ENCODE results near the gene MB21D2.

MB21D2 gene

GRCh38 chr3:192883512-192883911 is 34.1 kb downstream of the MB21D2 start:
- CTCF ChIA-PET, result interaction anchor here (0.8 to 1.4 kb wide), 4 partner anchors 12 to 158 kb away, joined by 3 to 6 read pairs (median 4); partner anchors contain the start of gene MB21D2
- POLR2A ChIA-PET, result no interaction called here

GRCh38 chr3:192881159-192881786 is 36.4 kb downstream of the MB21D2 start:
- Histone ChIP-seq H3K4me1 (ENCODE audit: control insufficient read depth, insufficient read depth, low read length) (peaks cover 5% of the 10 kb centered on the region; the same call in 1 of the 2 replicates), H3K36me3 (ENCODE audit: control insufficient read depth in 2 of 2, insufficient read depth in 1 of 2, low read length in 2 of 2) (no peaks in the 10 kb centered on the region), H3K27ac (ENCODE audit: extremely low read depth, low read depth, low read length) (no peak overlapping the region), H3K4me3 (ENCODE audit: low read depth, low read length) (no peak overlapping the region), H3K9me3 (ENCODE audit: control insufficient read depth, insufficient read depth, low read depth, low read length) (no peaks in the 10 kb centered on the region)
- TF ChIP-seq ZNF843 (tag by site-specific recombination; IDR thresholded peaks at IDR 0.05) (no peak), ZBTB17 (tag by site-specific recombination; IDR thresholded peaks at IDR 0.05) (peak; percentile 28; the same call in 1 of the 2 replicates), ZNF501 (tag by site-specific recombination; IDR thresholded peaks at IDR 0.05) (no peak)
- ChIA-PET CTCF (interaction anchor here (0.6 to 1.1 kb wide), 3 partner anchors 14 to 65 kb away, joined by 3 to 4 read pairs (median 3); no protein-coding TSS in a partner anchor), POLR2A (interaction anchor here (3.8 kb wide), 1 partner anchor 36 kb away, joined by 20 read pairs; the partner anchor contains the start of gene MB21D2)

More at GRCh38 chr3:192883512-192883911, 34.1 kb downstream of the MB21D2 start:
- TF ChIP-seq SP7 (tag by site-specific recombination; IDR thresholded peaks at IDR 0.05), result peak; percentile 55
- peak; percentile 93 for TF ChIP-seq ZNF660 (tag by site-specific recombination; IDR thresholded peaks at IDR 0.05)
- TF ChIP-seq, protein P1, sequence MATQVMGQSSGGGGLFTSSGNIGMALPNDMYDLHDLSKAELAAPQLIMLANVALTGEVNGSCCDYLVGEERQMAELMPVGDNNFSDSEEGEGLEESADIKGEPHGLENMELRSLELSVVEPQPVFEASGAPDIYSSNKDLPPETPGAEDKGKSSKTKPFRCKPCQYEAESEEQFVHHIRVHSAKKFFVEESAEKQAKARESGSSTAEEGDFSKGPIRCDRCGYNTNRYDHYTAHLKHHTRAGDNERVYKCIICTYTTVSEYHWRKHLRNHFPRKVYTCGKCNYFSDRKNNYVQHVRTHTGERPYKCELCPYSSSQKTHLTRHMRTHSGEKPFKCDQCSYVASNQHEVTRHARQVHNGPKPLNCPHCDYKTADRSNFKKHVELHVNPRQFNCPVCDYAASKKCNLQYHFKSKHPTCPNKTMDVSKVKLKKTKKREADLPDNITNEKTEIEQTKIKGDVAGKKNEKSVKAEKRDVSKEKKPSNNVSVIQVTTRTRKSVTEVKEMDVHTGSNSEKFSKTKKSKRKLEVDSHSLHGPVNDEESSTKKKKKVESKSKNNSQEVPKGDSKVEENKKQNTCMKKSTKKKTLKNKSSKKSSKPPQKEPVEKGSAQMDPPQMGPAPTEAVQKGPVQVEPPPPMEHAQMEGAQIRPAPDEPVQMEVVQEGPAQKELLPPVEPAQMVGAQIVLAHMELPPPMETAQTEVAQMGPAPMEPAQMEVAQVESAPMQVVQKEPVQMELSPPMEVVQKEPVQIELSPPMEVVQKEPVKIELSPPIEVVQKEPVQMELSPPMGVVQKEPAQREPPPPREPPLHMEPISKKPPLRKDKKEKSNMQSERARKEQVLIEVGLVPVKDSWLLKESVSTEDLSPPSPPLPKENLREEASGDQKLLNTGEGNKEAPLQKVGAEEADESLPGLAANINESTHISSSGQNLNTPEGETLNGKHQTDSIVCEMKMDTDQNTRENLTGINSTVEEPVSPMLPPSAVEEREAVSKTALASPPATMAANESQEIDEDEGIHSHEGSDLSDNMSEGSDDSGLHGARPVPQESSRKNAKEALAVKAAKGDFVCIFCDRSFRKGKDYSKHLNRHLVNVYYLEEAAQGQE (tag by site-specific recombination; IDR thresholded peaks at IDR 0.05), result no peak
- TF ChIP-seq ZNF121 (tag by site-specific recombination; IDR thresholded peaks at IDR 0.05), result no peak
- no peak for TF ChIP-seq ZNF391 (tag by site-specific recombination; IDR thresholded peaks at IDR 0.05; ENCODE audit: borderline replicate concordance, low read depth)
- TF ChIP-seq ZBTB17 (tag by site-specific recombination; IDR thresholded peaks at IDR 0.05), result 0 out of 2 replicates have a peak, but pooled peaks have one; percentile 16
- TF ChIP-seq, protein P2, sequence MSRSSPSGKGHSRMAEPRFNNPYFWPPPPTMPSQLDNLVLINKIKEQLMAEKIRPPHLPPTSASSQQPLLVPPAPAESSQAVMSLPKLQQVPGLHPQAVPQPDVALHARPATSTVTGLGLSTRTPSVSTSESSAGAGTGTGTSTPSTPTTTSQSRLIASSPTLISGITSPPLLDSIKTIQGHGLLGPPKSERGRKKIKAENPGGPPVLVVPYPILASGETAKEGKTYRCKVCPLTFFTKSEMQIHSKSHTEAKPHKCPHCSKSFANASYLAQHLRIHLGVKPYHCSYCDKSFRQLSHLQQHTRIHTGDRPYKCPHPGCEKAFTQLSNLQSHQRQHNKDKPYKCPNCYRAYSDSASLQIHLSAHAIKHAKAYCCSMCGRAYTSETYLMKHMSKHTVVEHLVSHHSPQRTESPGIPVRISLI (tag by site-specific recombination; IDR thresholded peaks at IDR 0.05), result no peak
- no peak for TF ChIP-seq ZNF645 (tag by site-specific recombination; IDR thresholded peaks at IDR 0.05)
- no peak for TF ChIP-seq YY1 (tag by site-specific recombination; IDR thresholded peaks at IDR 0.05)
- no peak for TF ChIP-seq HOXA7 (CRISPR knock-in tag; IDR thresholded peaks at IDR 0.05; ENCODE audit: borderline replicate concordance)
- no peak for TF ChIP-seq OVOL3 (tag by site-specific recombination; IDR thresholded peaks at IDR 0.05)
- TF ChIP-seq ZNF2 (tag by site-specific recombination; IDR thresholded peaks at IDR 0.05), result no peak
- no peak for TF ChIP-seq ZNF501 (tag by site-specific recombination; IDR thresholded peaks at IDR 0.05)
- TF ChIP-seq ZEB2 (tag by site-specific recombination; IDR thresholded peaks at IDR 0.05), result no peak
- 0 out of 2 replicates have a peak, but pooled peaks have one; percentile 14 for TF ChIP-seq IKZF3 (tag by site-specific recombination; IDR thresholded peaks at IDR 0.05)
- TF ChIP-seq WT1 (tag by site-specific recombination; IDR thresholded peaks at IDR 0.05), result no peak
- H3K9me3 ChIP-seq (ENCODE audit: control insufficient read depth, insufficient read depth, low read depth, low read length), result no peaks in the 10 kb centered on the region
- no peaks in the 10 kb centered on the region for H3K36me3 ChIP-seq (ENCODE audit: control insufficient read depth in 2 of 2, insufficient read depth in 1 of 2, low read length in 2 of 2)
- no peak overlapping the region for H3K4me3 ChIP-seq (ENCODE audit: low read depth, low read length)
- peaks cover 12% of the 10 kb centered on the region for H3K4me1 ChIP-seq (ENCODE audit: control insufficient read depth, insufficient read depth, low read length)
- no peak overlapping the region for H3K27ac ChIP-seq (ENCODE audit: extremely low read depth, low read depth, low read length)

All from HEK293 (cell line).